Type B pancreatic cell (in vitro differentiated cells): Measurements from ENCODE around the gene MLXIPL. TPM values are rescaled to one million over a fixed set of nuclear protein-coding genes. Genes with fewer than 3 reads are reported as not detected.

Experiments
- DNase-seq: peaks from one replicate; pipeline ENCODE4 v3.0.0; 2021; ENCODE audit warnings: mixed read lengths; ENCODE audit not compliant: unreplicated experiment; ENCODE audit errors: extremely low spot score
- H3K27ac Mint-ChIP-seq: 2 replicates; pipeline ENCODE4 v1.8.0; 2021; ENCODE audit warnings: mild to moderate bottlenecking, mixed read lengths
- H3K27me3 Mint-ChIP-seq: 2 replicates; pipeline ENCODE4 v1.8.0; 2021; ENCODE audit warnings: mixed read lengths
- H3K36me3 Mint-ChIP-seq: 2 replicates; pipeline ENCODE4 v1.8.0; 2021; ENCODE audit warnings: mixed read lengths
- H3K4me1 Mint-ChIP-seq: one replicate; pipeline ENCODE4 v1.8.0; 2021; ENCODE audit warnings: mixed read lengths; ENCODE audit not compliant: unreplicated experiment
- H3K4me3 Mint-ChIP-seq: 2 replicates; pipeline ENCODE4 v1.8.0; 2021; ENCODE audit warnings: mild to moderate bottlenecking, mixed read lengths
- H3K9me3 Mint-ChIP-seq: 2 replicates; pipeline ENCODE4 v1.8.0; 2021; ENCODE audit warnings: mixed read lengths
- CTCF ChIP-seq: fragments of 200-600 bp; sonication (generic); conservative IDR thresholded peaks from 2 replicates; pipeline ENCODE4 v1.5.0; 2021; ENCODE audit warnings: antibody characterized with exemption, mild to moderate bottlenecking
- total RNA-seq: library from RNA; stranded (reverse); gene quantifications from 2 replicates; pipeline ENCODE4 v1.2.1, GENCODE V29; 2021; ENCODE audit warnings: low replicate concordance

Gene MLXIPL
- total RNA-seq, 1 donor from 2014 or later: 27.8 TPM

DNA sequence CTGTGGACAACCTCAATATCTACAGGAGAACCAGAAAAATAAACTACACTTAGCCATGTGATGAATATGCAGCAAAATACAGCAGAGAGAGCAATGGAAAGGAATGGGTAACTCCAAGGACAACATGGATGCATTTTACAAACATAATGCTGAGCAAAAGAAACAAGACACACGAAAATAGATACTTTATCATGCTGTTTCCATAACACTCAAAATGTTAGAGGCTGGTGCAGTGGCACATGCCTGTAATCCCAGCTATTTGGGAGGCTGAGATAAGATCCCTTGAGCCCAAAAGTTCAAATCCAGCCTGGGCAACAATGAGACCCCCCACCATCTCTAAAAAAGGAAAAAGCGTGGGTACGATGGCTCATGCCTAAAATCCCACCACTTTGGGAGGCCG is 75.1 kb downstream of the MLXIPL start:
- Mint-ChIP-seq H3K4me3 (no peak overlapping the region), H3K9me3 (no peaks in the 10 kb centered on the region)

DNA sequence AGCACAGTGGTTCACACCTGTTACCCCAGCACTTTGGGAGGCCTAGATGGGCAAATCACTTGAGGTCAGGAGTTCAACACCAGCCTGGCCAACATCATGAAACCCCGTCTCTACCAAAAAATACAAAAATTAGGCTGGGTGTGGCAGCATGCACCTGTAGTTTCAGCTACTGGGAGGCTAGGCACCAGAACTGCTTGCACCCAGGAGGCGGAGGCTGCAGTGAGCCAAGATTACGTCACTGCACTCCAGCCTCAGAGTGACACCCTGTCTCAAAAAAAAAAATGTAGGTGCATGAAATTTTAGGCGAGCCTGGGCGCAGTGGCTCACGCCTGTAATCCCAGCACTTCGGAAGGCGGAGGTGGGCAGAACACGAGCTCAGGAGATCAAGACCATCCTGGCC is 76.5 kb downstream of the MLXIPL start:
- DNase-seq: no peak
- no peak overlapping the region for H3K27ac Mint-ChIP-seq
- H3K27me3 Mint-ChIP-seq: no peaks in the 10 kb centered on the region
- no peaks in the 10 kb centered on the region for H3K9me3 Mint-ChIP-seq
- no peak for TF ChIP-seq CTCF
- H3K4me1 Mint-ChIP-seq: no peaks in the 10 kb centered on the region
- peaks cover 12% of the 10 kb centered on the region for H3K36me3 Mint-ChIP-seq
- no peak overlapping the region for H3K4me3 Mint-ChIP-seq

More for the DNA sequence above, 75.1 kb downstream of the MLXIPL start:
- no peaks in the 10 kb centered on the region for H3K4me1 Mint-ChIP-seq
- H3K27ac Mint-ChIP-seq: no peak overlapping the region
- no peak for DNase-seq
- peaks cover 12% of the 10 kb centered on the region for H3K36me3 Mint-ChIP-seq
- H3K27me3 Mint-ChIP-seq: no peaks in the 10 kb centered on the region
- no peak for TF ChIP-seq CTCF

DNA sequence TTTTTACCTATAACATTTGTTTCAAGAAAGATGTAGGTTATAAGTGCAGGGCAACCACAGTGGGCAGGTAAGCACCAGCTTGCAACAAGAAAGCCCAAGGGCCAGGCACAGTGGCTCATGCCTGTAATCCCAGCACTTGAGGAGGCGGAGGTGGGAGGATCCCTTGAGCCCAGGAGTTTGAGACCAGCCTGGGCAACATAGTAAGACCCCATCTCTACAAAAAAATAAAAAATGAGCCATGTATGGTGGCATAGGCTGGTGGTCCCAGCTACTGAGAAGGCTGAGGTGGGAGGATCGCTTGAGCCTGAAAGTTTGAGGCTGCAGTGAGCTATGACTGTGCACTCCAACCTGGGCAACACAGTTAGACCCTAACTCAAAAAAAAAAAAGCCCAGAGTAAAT is 79.6 kb downstream of the MLXIPL start:
- no peak overlapping the region for H3K4me3 Mint-ChIP-seq
- H3K27ac Mint-ChIP-seq: no peak overlapping the region

More for the DNA sequence above, 79.6 kb downstream of the MLXIPL start:
- Mint-ChIP-seq H3K27me3 (no peaks in the 10 kb centered on the region), H3K36me3 (peaks cover 11% of the 10 kb centered on the region), H3K9me3 (no peaks in the 10 kb centered on the region), H3K4me1 (no peaks in the 10 kb centered on the region)
- TF ChIP-seq CTCF: no peak
- DNase-seq: no peak

Other genes with a start within 250 kb of the MLXIPL start
- gene FZD9, start 190.7 kb downstream of the MLXIPL start, total RNA-seq: 0.38 and 1.9 TPM in 2 replicates
- gene BAZ1B, start 102.2 kb downstream of the MLXIPL start, total RNA-seq: 68.0 and 86.8 TPM in 2 replicates
- gene BCL7B, start 66.8 kb downstream of the MLXIPL start, total RNA-seq: 32.8 and 37.7 TPM in 2 replicates
- gene TBL2, start 45.9 kb downstream of the MLXIPL start, total RNA-seq: 45.9 and 55.8 TPM in 2 replicates
- 3.8 and 12.9 TPM in 2 replicates for gene VPS37D, start 43.3 kb upstream of the MLXIPL start, total RNA-seq
- gene DNAJC30, start 58.9 kb upstream of the MLXIPL start, total RNA-seq: 14.7 and 15.0 TPM in 2 replicates
- 65.8 and 68.4 TPM in 2 replicates for gene BUD23, start 59.1 kb upstream of the MLXIPL start, total RNA-seq
- gene STX1A, start 95.1 kb upstream of the MLXIPL start, total RNA-seq: 27.3 and 35.1 TPM in 2 replicates
- gene ABHD11, start 114.3 kb upstream of the MLXIPL start, total RNA-seq: 43.9 and 104 TPM in 2 replicates
- 13.6 and 41.7 TPM in 2 replicates for gene CLDN3, start 145.7 kb upstream of the MLXIPL start, total RNA-seq
- gene CLDN4, start 206.5 kb upstream of the MLXIPL start, total RNA-seq: 223 and 787 TPM in 2 replicates
- gene METTL27, start 218.0 kb upstream of the MLXIPL start, total RNA-seq: 8.5 and 11.5 TPM in 2 replicates
- 0.57 TPM in 1 of 2 replicates, not detected in the other for gene TMEM270, start 236.6 kb upstream of the MLXIPL start, total RNA-seq